Karpas-422 (cell line): ENCODE measurements around the gene NDC80. TPM values are rescaled to one million over a fixed set of nuclear protein-coding genes. Genes with fewer than 3 reads are reported as not detected.
"Not testable (repeated sequence)": the region's sequence is repeated elsewhere in the genome, so short reads cannot be mapped to it uniquely, and the experiment has no call there.

Source experiments
- DNase-seq: peaks from one replicate; pipeline ENCODE4 v3.0.0-alpha.2; 2015
- H2AFZ ChIP-seq: fragments of 200-600 bp; sonication (generic); 2 replicates; pipeline ENCODE4 v1.6.1; 2014; ENCODE audit warnings: antibody characterized with exemption, low read length, mixed read lengths
- H3K27ac ChIP-seq: fragments of 200-600 bp; sonication (generic); 2 replicates; pipeline ENCODE4 v1.5.1; 2014; ENCODE audit warnings: mild to moderate bottlenecking, low read length, moderate library complexity
- H3K27me3 ChIP-seq: fragments of 200-600 bp; sonication (generic); 2 replicates; pipeline ENCODE4 v1.6.1; 2014; ENCODE audit warnings: low read length, mixed read lengths
- H3K36me3 ChIP-seq: fragments of 200-600 bp; sonication (generic); 2 replicates; pipeline ENCODE4 v1.6.1; 2014; ENCODE audit warnings: low read length, mixed read lengths; ENCODE audit not compliant: insufficient read depth
- H3K4me1 ChIP-seq: fragments of 200-600 bp; sonication (generic); 2 replicates; pipeline ENCODE4 v1.6.1; 2014; ENCODE audit warnings: mild to moderate bottlenecking, low read length, mixed read lengths
- H3K4me2 ChIP-seq: fragments of 200-600 bp; sonication (generic); 2 replicates; pipeline ENCODE4 v1.6.1; 2014; ENCODE audit warnings: low read length, low read depth, mild to moderate bottlenecking; ENCODE audit not compliant: poor library complexity, severe bottlenecking
- H3K4me3 ChIP-seq: fragments of 200-600 bp; sonication (generic); 2 replicates; pipeline ENCODE4 v1.5.1; 2014; ENCODE audit warnings: mild to moderate bottlenecking, antibody characterized with exemption, low read length, mixed read lengths
- H3K79me2 ChIP-seq: fragments of 200-600 bp; sonication (generic); 2 replicates; pipeline ENCODE4 v1.6.1; 2014; ENCODE audit warnings: mild to moderate bottlenecking, low read length, mixed read lengths
- H3K9ac ChIP-seq: fragments of 200-600 bp; sonication (generic); 2 replicates; pipeline ENCODE4 v1.6.0; 2014; ENCODE audit warnings: low read length
- H3K9me2 ChIP-seq: fragments of 200-600 bp; sonication (generic), shearing (Covaris generic); replicated peaks from 2 replicates; pipeline ENCODE4 v1.6.0; 2014; ENCODE audit warnings: mild to moderate bottlenecking, low read length, moderate library complexity; ENCODE audit not compliant: insufficient read depth
- H3K9me3 ChIP-seq: fragments of 300-700, 200-600 bp; sonication (generic); 2 replicates; pipeline ENCODE4 v1.6.1; 2014; ENCODE audit warnings: low read length, mixed read lengths
- H4K20me1 ChIP-seq: fragments of 200-600 bp; sonication (generic); 2 replicates; pipeline ENCODE4 v1.6.1; 2014; ENCODE audit warnings: mild to moderate bottlenecking, antibody characterized with exemption, low read length, low read depth; ENCODE audit not compliant: insufficient read depth
- total RNA-seq: library from RNA; depleted of rRNA; stranded (reverse); fragments of >200 nt; shearing (Covaris generic); gene quantifications from 2 replicates; pipeline ENCODE4 v1.2.3, GENCODE V29; 2014; ENCODE audit warnings: low replicate concordance; rRNA removed

Gene NDC80
- 25.4 and 48.5 TPM in 2 replicates for total RNA-seq

DNA sequence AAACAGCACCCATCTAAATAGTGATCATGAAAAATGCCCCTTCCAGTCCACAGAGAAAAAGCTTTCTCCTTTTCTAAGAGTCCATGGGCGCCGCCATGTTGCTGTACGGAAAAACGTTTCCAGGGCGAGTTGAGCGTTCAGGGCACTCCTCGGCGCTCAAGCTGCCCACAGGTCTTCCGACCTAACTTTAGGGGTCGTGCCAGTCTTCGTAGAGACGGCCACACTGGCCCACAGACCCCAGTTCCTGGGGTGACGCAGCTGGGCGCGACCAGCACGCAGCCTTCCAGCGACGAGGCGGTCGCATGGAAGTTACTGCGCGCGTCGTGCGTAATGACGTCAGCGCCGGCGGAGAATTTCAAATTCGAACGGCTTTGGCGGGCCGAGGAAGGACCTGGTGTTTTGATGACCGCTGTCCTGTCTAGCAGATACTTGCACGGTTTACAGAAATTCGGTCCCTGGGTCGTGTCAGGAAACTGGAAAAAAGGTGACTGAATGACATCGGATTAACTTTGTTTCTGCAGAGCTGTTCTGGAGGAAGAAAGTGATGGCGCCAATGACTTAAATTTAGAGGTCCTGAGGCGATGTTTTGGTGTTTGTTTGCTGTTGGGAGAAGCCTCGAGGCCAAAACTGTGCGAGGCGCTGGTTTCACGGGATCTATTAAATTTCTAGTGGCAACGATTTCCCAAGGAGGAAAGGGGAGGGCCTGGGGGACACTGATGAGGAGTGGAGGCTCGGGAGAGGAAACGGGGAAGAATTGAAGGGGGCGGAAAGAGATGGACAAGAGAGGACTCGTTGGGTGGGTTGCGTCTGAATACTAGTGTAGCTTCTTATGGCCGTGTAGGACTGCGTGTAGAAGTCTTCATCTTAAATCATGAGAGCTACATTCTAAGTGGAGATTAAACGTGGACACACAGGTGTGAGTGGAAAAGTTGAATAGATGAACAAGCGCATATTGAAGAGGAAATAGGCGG lies at the start of gene NDC80, which contains the start of gene METTL4:
Gene NDC80 (plus strand): TSS at position 358 of the 971 bp plus-strand sequence. CDS start 1,429 bp downstream, outside the sequence.
Gene METTL4 (minus strand): TSS at position 306 of the 971 bp plus-strand sequence. CDS start 4,289 bp downstream, outside the sequence.
- Histone ChIP-seq H3K9ac (peak within 1 kb of the TSS; percentile 86), H3K36me3 (peaks cover 30% of the 10 kb centered on the region; the same call in 1 of the 2 replicates), H3K27me3 (no peaks in the 10 kb centered on the region), H3K9me2 (no peaks in the 10 kb centered on the region), H3K79me2 (peaks cover 86% of the 10 kb centered on the region), H3K27ac (peak within 1 kb of the TSS; percentile 79), H3K4me1 (peaks cover 33% of the 10 kb centered on the region), H2AFZ (peak within 1 kb of the TSS; percentile 87), H4K20me1 (no peaks in the 10 kb centered on the region), H3K4me3 (peak within 1 kb of the TSS; percentile 86), H3K4me2 (peak within 1 kb of the TSS; percentile 87), H3K9me3 (no peaks in the 10 kb centered on the region)
- DNase-seq = peak; percentile 95

DNA sequence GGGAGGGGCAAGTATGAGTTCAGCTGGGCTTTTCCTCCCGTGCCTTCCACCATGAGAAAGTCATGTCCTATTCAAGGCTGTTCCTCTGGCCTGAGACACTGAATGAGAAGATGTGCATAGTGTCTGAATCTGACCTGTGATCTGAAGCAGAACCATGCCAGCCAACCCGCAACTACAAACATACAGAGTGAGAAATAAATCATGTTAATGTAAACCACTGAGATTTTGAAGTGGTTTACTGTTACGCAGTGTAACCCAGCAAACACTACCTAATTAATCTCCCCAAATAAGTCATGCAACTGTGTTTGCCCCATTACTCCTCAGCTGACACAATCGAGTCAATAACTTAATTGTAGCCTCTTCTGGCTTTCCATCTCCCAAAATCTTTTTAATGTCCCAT lies 49.2 kb upstream of the NDC80 start:
- Histone ChIP-seq H3K4me2 (no peak overlapping the region), H3K9ac (no peak overlapping the region), H3K36me3 (no peaks in the 10 kb centered on the region), H2AFZ (no peak overlapping the region), H3K9me3 (no peaks in the 10 kb centered on the region), H3K4me1 (no peaks in the 10 kb centered on the region), H3K27ac (no peak overlapping the region), H4K20me1 (no peaks in the 10 kb centered on the region), H3K27me3 (no peaks in the 10 kb centered on the region), H3K9me2 (no peaks in the 10 kb centered on the region), H3K4me3 (no peak overlapping the region), H3K79me2 (no peaks in the 10 kb centered on the region)
- DNase-seq = no peak

- H3K9ac ChIP-seq, H3K27me3 ChIP-seq, H3K79me2 ChIP-seq, H3K4me2 ChIP-seq, DNase-seq, H3K27ac ChIP-seq, H3K4me1 ChIP-seq, H2AFZ ChIP-seq, H3K9me2 ChIP-seq, H3K4me3 ChIP-seq, H3K9me3 ChIP-seq, H4K20me1 ChIP-seq, H3K36me3 ChIP-seq: not testable (repeated sequence)
These were observed 46.6 kb upstream of the NDC80 start for GRCh38 chr18:2524794-2525198.

DNA sequence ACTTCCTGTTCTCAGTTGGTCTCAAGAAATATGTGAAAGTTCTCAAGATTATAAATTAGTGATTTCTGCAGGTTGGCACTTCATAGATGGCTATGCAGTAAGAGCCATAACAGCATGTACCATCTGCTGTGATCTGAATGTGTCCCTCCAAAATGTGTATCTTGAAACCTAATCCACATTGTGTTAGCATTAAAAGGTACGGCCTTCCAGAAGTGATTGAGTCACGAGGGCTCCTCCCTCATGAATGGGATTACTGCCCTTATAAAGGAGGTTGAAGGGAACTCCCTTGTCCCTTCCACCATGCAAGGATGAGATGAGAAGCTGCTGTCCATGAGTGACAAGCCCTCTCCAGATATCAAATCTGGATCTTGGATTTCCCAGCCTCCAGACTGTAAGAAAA lies 45.0 kb upstream of the NDC80 start:
- Histone ChIP-seq H3K27me3 (no peaks in the 10 kb centered on the region), H3K36me3 (no peaks in the 10 kb centered on the region), H3K4me2 (no peak overlapping the region), H3K4me1 (peaks cover 10% of the 10 kb centered on the region), H3K9ac (no peak overlapping the region), H4K20me1 (no peaks in the 10 kb centered on the region), H3K9me2 (no peaks in the 10 kb centered on the region), H3K4me3 (no peak overlapping the region), H3K9me3 (no peaks in the 10 kb centered on the region), H2AFZ (no peak overlapping the region), H3K79me2 (no peaks in the 10 kb centered on the region), H3K27ac (no peak overlapping the region)
- DNase-seq = no peak

DNA sequence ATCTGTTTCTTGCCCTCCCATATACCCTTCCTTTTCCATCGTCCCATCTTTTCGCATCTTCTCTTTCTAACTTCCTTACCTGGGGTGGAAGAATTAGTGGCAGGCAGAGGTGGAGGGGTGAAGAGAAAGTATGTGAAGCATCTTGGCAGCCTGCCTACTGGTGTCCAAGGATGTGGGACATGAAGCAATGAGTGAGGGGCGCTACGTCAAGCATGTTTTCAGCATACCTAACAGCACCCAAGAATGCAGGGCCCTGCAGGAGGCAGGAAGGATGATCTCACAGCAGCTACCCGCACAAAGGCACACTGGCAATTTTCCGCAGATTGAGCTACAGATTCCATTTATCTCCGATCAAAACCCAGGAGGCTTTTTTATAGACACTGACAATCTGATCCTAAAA lies 42.2 kb upstream of the NDC80 start:
- Histone ChIP-seq H3K27me3 (no peaks in the 10 kb centered on the region), H3K4me3 (no peak overlapping the region), H3K36me3 (no peaks in the 10 kb centered on the region), H3K9me2 (no peaks in the 10 kb centered on the region), H4K20me1 (no peaks in the 10 kb centered on the region), H3K79me2 (no peaks in the 10 kb centered on the region), H3K9me3 (no peaks in the 10 kb centered on the region), H3K4me1 (peaks cover 19% of the 10 kb centered on the region), H2AFZ (no peak overlapping the region), H3K9ac (no peak overlapping the region), H3K4me2 (no peak overlapping the region), H3K27ac (no peak overlapping the region)
- no peak for DNase-seq

- no peak for DNase-seq
- H3K27me3 ChIP-seq = no peaks in the 10 kb centered on the region
- H3K79me2 ChIP-seq = no peaks in the 10 kb centered on the region
- no peaks in the 10 kb centered on the region for H3K9me3 ChIP-seq
- no peak overlapping the region for H3K27ac ChIP-seq
- no peak overlapping the region for H3K4me3 ChIP-seq
- H2AFZ ChIP-seq = no peak overlapping the region
- no peaks in the 10 kb centered on the region for H3K36me3 ChIP-seq
- no peak overlapping the region for H3K9ac ChIP-seq
- H3K4me1 ChIP-seq = peaks cover 45% of the 10 kb centered on the region
- no peaks in the 10 kb centered on the region for H3K9me2 ChIP-seq
- no peaks in the 10 kb centered on the region for H4K20me1 ChIP-seq
- no peak overlapping the region for H3K4me2 ChIP-seq
These were observed 39.6 kb upstream of the NDC80 start for GRCh38 chr18:2531751-2532150.

GRCh38 chr18:2532797-2533196 lies 38.6 kb upstream of the NDC80 start:
- Histone ChIP-seq H3K4me1 (peaks cover 50% of the 10 kb centered on the region), H3K36me3 (no peaks in the 10 kb centered on the region), H3K79me2 (no peaks in the 10 kb centered on the region), H3K4me2 (no peak overlapping the region), H3K9ac (no peak overlapping the region), H2AFZ (no peak overlapping the region), H4K20me1 (no peaks in the 10 kb centered on the region), H3K27ac (no peak overlapping the region), H3K4me3 (no peak overlapping the region), H3K9me3 (no peaks in the 10 kb centered on the region), H3K27me3 (no peaks in the 10 kb centered on the region), H3K9me2 (no peaks in the 10 kb centered on the region)
- no peak for DNase-seq

GRCh38 chr18:2534906-2535305 lies 36.5 kb upstream of the NDC80 start:
- H3K79me2 ChIP-seq = no peaks in the 10 kb centered on the region
- H3K4me2 ChIP-seq = peak overlapping the region; percentile 67
- H3K4me3 ChIP-seq = peak overlapping the region; percentile 23
- H3K27ac ChIP-seq = peak overlapping the region; percentile 79
- peak; percentile 58 for DNase-seq
- 0 out of 2 replicates have a peak, but pooled peaks cover under 1% of the 10 kb centered on the region for H4K20me1 ChIP-seq
- H3K9me3 ChIP-seq = no peaks in the 10 kb centered on the region
- H3K4me1 ChIP-seq = peaks cover 62% of the 10 kb centered on the region
- no peaks in the 10 kb centered on the region for H3K9me2 ChIP-seq
- H2AFZ ChIP-seq = no peak overlapping the region
- H3K27me3 ChIP-seq = no peaks in the 10 kb centered on the region
- peaks cover 4% of the 10 kb centered on the region; the same call in 1 of the 2 replicates for H3K36me3 ChIP-seq
- H3K9ac ChIP-seq = 0 out of 2 replicates have a peak overlapping the region, but pooled peaks have one; percentile 8
